Peyer's patch (tissue), 4 donors: ENCODE measurements around the gene UCHL5.

Source experiments
- CTCF ChIP-seq, 6 experiments: fragments of 450-650 bp in 4 of 6; fragments of 200-600 bp in 2 of 6; sonication (generic) in 1 of 6; IDR thresholded peaks; one replicate each; pipeline ENCODE4 v1.5.1; 2017 to 2019; ENCODE audit warnings: antibody characterized with exemption in 6 of 6, mild to moderate bottlenecking in 3 of 6, moderate library complexity in 1 of 6
- POLR2A ChIP-seq, 2 donors: fragments of 450-650 bp; IDR thresholded peaks; one replicate each; pipeline ENCODE4 v1.5.1; 2017; ENCODE audit warnings: antibody characterized with exemption in 2 of 2, mild to moderate bottlenecking in 2 of 2, moderate library complexity in 2 of 2

- TF ChIP-seq POLR2A (IDR thresholded peaks at IDR 0.05): no peak
- TF ChIP-seq CTCF (IDR thresholded peaks at IDR 0.05): no peak
Measured at GRCh38 chr1:193016788-193017187, 42.4 kb downstream of the UCHL5 start.
